Gastroesophageal sphincter (tissue), 3 donors: Measurements from ENCODE around the gene ARSH.

Experiments used
- EP300 ChIP-seq: sonication (generic); formaldehyde crosslinking; IDR thresholded peaks from one replicate; pipeline ENCODE4 v1.6.1; 2017; ENCODE audit warnings: antibody characterized with exemption, mild to moderate bottlenecking
- POLR2A ChIP-seq, 2 donors: fragments of 450-650 bp; IDR thresholded peaks; one replicate each; pipeline ENCODE4 v1.6.1; 2017; ENCODE audit warnings: antibody characterized with exemption in 2 of 2, mild to moderate bottlenecking in 2 of 2, moderate library complexity in 1 of 2
- POLR2AphosphoS5 ChIP-seq: sonication (generic); formaldehyde crosslinking; IDR thresholded peaks from one replicate; pipeline ENCODE4 v1.6.1; 2017; ENCODE audit warnings: antibody characterized with exemption
- TF ChIP-seq, protein P1 (sequence below), 4 experiments: fragments of 200-600 bp in 2 of 4; fragments of 450-650 bp in 2 of 4; sonication (generic) in 1 of 4; IDR thresholded peaks; one replicate each; pipeline ENCODE4 v1.5.1; 2017 to 2019; ENCODE audit warnings: antibody characterized with exemption in 4 of 4, mild to moderate bottlenecking in 2 of 4, moderate library complexity in 2 of 4

DNA sequence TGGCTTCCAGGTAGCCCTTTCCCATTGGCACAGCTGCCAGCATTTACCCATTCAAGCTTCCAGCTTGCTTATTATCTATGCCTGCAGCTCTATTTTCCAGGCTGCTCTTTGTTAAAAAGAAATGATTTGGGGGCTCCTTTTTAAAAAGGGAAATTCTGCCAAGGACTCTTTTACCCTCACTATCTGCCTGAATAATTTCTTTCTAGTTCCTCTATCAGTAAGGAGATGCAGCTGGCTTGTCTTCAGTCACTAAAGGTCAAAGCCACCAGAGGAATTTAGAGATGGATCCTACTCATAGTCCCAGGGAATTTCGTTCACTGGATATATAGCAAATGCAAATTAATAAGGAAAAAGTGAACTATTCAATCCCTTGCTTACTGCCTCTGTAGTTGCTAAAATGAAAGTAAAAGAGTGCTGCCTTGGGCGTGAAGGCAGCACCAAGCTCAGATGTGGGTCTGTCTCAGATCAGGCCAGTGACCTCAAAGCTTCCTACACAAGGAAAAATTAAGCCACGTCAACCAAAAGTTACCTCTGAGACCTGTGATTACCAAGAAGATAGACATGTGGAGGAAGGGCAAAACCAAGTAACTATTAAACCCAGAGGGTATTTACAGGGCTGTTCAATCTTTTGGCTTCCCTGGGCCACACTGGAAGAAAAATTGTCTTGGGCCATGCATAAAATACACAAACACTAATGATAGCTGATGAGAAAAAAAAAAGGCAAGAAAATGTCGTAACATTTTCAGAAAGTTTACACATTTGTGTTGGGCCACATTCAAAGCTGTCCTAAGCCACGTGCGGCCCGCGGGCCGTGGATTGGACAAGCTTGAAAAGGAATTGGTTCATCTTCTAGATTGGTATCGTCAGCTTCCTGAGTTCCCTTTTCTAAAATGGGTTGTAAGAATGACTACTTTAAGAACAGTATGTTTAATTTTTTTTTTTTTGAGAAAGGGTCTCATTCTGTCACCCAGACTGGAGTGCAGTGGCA is 40.2 kb downstream of the ARSH start:
- TF ChIP-seq POLR2A (IDR thresholded peaks at IDR 0.05), result no peak
- TF ChIP-seq, protein P1, sequence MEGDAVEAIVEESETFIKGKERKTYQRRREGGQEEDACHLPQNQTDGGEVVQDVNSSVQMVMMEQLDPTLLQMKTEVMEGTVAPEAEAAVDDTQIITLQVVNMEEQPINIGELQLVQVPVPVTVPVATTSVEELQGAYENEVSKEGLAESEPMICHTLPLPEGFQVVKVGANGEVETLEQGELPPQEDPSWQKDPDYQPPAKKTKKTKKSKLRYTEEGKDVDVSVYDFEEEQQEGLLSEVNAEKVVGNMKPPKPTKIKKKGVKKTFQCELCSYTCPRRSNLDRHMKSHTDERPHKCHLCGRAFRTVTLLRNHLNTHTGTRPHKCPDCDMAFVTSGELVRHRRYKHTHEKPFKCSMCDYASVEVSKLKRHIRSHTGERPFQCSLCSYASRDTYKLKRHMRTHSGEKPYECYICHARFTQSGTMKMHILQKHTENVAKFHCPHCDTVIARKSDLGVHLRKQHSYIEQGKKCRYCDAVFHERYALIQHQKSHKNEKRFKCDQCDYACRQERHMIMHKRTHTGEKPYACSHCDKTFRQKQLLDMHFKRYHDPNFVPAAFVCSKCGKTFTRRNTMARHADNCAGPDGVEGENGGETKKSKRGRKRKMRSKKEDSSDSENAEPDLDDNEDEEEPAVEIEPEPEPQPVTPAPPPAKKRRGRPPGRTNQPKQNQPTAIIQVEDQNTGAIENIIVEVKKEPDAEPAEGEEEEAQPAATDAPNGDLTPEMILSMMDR (IDR thresholded peaks at IDR 0.05), result no peak
- no peak for TF ChIP-seq POLR2AphosphoS5
- TF ChIP-seq EP300, result no peak
